ENCODE data around the gene CSTB. TPM values are rescaled to one million over a fixed set of nuclear protein-coding genes. Genes with fewer than 3 reads are reported as not detected.

CSTB gene
- total RNA-seq, 1 donor from 2014 or later: 32.7 TPM

- H3K9me3 Mint-ChIP-seq (ENCODE audit: unreplicated experiment): peaks cover 13% of the 10 kb centered on the region
- H3K27me3 Mint-ChIP-seq (ENCODE audit: unreplicated experiment): peaks cover 13% of the 10 kb centered on the region
- no peak for TF ChIP-seq CTCF (IDR thresholded peaks at IDR 0.05; ENCODE audit: partially characterized antibody, unreplicated experiment)
- H3K4me1 Mint-ChIP-seq (ENCODE audit: low read depth, unreplicated experiment): peaks cover 24% of the 10 kb centered on the region
- H3K36me3 Mint-ChIP-seq (ENCODE audit: unreplicated experiment): no peaks in the 10 kb centered on the region
- H3K4me3 Mint-ChIP-seq (ENCODE audit: unreplicated experiment): peak overlapping the region; percentile 89
- peak; percentile 85 for DNase-seq
- peak overlapping the region; percentile 95 for H3K27ac Mint-ChIP-seq (ENCODE audit: unreplicated experiment)
These were observed 48.5 kb downstream of the CSTB start for GRCh38 chr21:43727519-43728153.

- peaks cover 18% of the 10 kb centered on the region for H3K27me3 Mint-ChIP-seq (ENCODE audit: unreplicated experiment)
- no peaks in the 10 kb centered on the region for H3K36me3 Mint-ChIP-seq (ENCODE audit: unreplicated experiment)
- peak overlapping the region; percentile 95 for H3K27ac Mint-ChIP-seq (ENCODE audit: unreplicated experiment)
- H3K4me1 Mint-ChIP-seq (ENCODE audit: low read depth, unreplicated experiment): peaks cover 22% of the 10 kb centered on the region
- DNase-seq: no peak
- no peak for TF ChIP-seq CTCF (IDR thresholded peaks at IDR 0.05; ENCODE audit: partially characterized antibody, unreplicated experiment)
- peaks cover 13% of the 10 kb centered on the region for H3K9me3 Mint-ChIP-seq (ENCODE audit: unreplicated experiment)
- H3K4me3 Mint-ChIP-seq (ENCODE audit: unreplicated experiment): peak overlapping the region; percentile 89
These were observed 49.2 kb downstream of the CSTB start for GRCh38 chr21:43726686-43727518.

Other genes with a start within 250 kb of the CSTB start
- gene HSF2BP, start 116.8 kb downstream of the CSTB start, total RNA-seq (ENCODE audit: unreplicated experiment): 1.0 TPM
- 41.2 TPM for gene RRP1B, start 116.7 kb downstream of the CSTB start, total RNA-seq (ENCODE audit: unreplicated experiment)
- gene PDXK, start 57.2 kb downstream of the CSTB start, total RNA-seq (ENCODE audit: unreplicated experiment): 63.8 TPM
- 26.2 TPM for gene RRP1, start 13.3 kb upstream of the CSTB start, total RNA-seq (ENCODE audit: unreplicated experiment)
- gene AGPAT3, start 88.9 kb upstream of the CSTB start, total RNA-seq (ENCODE audit: unreplicated experiment): 12.6 TPM
- gene TRAPPC10, start 236.0 kb upstream of the CSTB start, total RNA-seq (ENCODE audit: unreplicated experiment): 48.4 TPM